ENCODE results near the gene CHGA. TPM values are rescaled to one million over a fixed set of nuclear protein-coding genes. Genes with fewer than 3 reads are reported as not detected.

Gene CHGA
- total RNA-seq, 1 donor from 2014 or later = not detected

DNA sequence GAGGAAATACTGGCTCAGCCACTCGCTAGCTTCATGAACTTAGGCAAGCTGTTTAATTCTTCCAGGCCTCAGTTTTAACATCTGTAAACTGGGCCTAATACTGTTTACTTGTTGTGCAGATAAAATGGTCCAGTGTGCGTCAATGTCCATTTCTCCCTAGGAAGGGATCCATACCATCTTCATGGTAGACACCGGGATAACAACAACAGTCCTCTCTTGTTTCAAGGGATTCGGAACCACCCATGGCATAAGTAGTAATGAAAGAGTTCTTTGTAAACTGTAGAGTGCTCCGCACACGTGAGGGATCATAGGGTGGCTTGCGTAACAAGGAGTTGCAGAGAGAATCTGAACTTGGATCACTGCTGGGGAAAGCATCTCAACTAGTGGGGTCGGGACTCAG lies 17.3 kb upstream of the CHGA start:
- intact Hi-C loops (cut with micrococcal nuclease) = no loop called here

DNA sequence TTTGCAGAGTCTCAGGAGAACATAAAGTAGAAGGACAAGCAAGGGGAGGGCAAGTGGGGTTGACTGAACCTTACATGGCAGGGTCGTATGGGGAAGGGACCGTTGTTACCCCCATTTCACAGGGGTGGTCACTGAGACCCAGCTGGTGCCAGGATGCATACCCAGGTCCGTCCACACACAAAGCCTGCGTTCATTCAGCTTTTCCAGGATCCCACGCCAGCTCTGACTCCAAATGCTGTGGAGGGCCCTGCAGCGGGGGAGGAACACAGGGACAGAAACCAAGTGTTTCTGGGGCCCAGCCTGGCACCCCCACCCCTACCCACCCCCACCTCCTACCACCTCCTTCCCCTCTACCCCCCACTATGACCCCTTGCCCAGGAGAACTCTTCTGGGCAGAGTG lies 16.5 kb upstream of the CHGA start:
- intact Hi-C loops (cut with micrococcal nuclease) = no loop called here

DNA sequence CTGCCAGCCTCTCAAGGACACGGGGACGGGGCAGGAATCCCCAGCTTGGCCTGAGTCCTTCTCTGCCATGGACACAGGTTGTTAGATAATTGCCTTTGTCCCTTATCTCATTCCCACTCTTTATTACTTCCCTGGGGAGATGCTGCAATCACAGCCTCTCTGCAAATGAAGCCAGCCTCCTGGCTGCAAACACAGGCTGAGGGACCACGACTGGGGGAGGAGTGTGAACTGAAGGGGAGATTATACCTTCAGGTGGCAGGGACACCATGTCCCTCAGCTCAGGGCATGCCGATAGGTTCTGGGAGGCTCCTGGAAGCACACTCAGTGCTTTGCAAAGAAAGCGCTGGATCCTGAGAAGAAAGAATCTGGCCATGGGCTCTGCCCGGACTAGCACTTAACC lies 16.1 kb upstream of the CHGA start:
- intact Hi-C loops (cut with micrococcal nuclease) = no loop called here

DNA sequence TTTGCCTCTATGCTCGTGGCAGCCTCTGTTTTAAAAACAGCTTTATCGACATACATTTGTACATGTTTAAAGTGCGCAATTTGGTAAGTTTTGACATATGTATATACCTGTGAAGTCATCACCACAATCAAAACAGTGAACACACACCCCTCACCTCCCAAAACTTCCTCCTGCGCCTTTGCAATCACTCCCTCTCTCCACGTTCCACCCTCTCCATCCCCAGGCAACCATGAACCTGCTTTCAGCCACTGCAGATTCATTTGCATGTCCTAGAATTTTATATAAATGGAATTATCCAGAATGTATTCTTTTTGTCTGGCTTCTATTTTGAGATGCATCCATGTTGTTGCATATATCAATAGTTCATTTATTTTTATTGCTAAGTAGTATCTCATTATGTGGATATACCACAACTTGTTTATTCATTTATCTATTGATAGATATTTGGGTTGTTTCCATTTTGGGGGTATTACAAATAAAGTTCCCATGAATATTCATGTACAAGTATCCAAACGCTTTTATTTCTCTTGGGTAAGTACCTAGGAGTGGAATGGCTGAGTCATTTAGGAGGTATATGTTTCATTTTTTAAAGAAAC lies 15.5 kb upstream of the CHGA start:
- intact Hi-C loops (cut with micrococcal nuclease) = no loop called here

DNA sequence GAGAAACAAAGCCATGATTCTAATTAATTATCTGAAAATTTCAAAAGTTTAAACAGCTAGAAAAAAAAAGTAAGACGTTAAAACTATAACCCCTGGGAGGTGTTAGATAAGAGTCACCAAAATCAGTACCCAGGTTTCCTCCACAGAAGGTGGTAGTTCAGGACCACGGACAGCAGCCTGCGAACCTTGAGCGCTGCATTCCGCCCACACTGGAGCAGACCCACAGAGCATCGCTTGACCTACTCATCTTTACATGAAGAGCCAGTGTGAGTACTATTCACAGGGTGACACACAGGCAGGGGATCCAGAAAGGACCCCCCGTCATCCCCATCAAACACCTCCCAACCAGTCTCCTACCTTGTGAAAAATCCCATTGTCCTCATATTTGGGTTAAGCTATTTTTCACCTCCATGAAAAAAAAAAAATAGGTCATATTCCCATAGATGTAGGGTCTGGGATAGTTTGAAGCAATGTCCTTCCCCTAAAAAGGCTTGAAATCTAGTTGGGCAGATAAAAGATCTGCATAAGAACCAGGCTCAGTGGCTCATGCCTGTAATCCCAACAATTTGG lies 8.8 kb upstream of the CHGA start:
- intact Hi-C loops (cut with micrococcal nuclease) = no loop called here

DNA sequence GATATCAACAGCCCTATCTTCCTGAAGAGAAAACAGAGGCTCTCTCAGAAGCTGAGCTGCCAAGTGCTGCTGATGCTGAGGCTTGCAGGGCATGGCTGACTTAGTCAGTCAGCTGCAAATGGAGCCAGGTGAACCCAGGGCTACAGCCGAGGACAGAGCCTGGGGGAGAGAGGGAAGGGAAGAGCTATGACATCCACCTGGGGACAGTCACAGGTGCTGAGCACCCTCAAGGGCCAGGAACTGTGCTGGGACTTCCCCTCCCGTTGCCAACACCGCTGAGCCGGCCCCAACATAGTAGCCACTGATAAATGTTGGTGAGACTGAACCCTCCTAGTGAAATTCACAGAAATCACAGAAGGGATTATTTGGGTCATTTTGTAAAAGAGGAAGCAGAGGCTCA lies 6.7 kb upstream of the CHGA start:
- intact Hi-C loops (cut with micrococcal nuclease) = no loop called here

DNA sequence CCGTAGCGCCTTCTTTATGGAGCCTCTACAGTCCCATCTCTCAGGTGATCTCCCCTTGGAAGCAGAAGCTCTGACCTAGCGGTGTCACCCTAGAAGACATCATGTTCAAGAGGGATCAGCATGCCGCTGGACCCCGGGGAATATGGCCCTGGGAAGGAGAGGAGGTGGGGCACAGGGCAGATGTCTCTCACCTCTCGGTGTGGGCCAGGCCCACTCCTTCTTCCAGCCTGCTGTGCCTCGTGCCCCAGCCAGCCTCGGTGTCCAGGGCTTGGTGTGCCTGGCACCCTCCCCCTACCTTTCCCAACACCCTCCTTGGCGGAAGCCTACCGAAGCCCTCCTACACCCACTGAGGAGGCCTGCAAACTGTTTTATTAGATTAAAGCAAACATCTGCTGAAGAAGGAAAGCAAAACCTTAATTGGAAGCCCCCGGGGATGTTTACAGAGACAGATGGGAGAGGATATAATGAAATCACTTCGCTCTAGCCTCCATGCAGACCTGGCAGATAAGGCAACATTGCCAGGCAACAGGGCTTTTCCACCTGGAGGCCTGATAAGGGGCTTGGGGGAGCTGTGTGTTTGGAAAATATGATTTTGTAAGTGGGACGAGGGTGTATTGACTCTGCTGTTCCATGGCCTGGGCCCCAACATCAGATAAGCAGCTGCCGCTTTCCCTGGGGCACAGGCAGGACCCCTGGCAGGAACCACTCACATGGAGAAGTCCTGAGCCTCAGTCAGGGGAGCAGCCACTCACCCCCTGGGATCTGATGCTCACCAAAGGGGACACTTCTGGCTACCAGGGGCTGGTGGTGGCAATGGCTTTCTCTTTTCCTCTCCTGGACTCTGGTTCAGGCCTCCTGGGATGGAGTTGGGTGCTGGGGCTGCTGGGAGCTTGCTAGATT lies 5.7 kb upstream of the CHGA start:
- intact Hi-C loops (cut with micrococcal nuclease) = no loop called here

DNA sequence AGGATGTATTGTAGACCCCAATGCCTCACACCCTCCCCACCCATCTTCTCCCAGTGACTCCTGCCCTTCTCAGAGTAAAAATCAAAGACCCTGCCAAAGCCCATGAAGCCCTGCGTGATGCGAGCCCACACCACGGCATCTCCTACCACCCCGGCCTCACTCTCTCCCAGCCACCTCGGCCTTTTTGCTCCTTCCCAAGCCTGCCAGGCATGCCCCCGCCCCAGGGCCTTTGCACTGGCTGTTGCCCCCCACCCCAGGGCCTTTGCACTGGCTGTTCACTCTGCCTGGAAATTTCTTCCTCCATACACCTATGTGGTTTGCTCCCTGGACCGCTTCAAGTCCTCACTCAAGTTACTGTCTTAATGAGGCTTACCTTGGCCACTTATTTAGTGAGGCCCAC lies 5.0 kb upstream of the CHGA start:
- intact Hi-C loops (cut with micrococcal nuclease) = no loop called here

DNA sequence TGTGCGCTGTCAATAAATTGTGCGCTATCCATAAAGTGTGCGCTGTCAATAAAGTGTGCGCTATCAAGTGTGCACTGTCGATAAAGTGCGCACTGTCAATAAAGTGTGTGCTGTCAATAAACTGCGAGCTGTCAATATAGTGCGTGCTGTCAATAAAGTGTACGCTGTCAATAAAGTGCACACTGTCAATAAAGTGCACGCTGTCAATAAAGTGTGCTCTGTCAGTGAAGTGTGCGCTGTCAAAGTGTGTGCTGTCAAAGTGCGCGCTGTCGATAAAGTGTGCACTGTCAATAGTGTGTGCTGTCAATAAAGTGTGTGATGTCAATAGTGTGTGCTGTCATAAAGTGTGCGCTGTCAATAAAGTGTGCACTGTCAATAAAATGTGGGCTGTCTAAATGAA lies 2.9 kb upstream of the CHGA start:
- intact Hi-C loops (cut with micrococcal nuclease) = no loop called here

DNA sequence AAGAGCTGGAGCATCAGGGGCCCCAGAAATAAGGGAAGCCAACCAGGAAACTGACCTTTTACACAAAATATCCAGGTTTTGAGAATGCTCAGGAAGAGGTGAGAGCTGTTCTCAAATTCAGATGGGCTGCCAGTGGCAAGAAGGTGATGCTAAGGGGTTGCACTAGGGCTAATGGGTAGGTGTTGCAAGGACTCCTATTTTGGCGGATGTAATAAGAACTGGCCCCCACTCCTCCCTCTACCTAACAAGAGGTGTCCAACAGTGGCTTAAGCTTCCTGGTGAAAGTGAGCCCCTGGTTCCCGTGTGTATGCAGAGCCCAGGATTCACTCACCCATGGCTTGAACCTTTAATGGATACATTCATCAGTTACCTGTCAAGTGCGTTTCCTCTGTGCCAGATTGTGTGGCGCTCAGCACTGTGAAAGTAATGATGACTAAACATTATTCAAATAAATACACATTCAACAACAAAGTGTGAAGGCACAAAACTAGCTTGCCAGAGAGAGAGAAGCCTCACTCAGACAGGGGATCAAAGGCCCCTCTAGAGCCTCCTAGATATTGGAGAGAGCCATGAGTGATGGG lies 705 bp upstream of the CHGA start:
- intact Hi-C loops (cut with micrococcal nuclease) = no loop called here

DNA sequence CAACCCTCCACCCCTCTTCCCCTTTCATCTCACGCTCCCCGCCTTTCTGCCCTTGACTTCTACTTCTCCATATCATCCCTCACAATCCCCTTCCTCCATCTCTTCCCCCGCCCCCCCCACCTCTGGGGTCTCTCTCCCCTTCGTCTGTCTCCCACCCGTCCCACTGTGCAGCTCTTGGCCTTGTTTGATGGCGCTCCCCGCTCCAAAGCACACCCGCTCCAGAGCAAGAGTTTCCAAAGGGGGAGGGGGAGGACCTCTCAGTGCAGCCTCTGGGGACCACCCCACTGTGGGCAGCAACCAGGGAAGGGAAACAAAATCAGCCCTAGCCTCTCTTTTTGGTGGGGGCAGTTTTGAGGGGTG lies 774 bp downstream of the CHGA start:
- intact Hi-C loops (cut with micrococcal nuclease) = no loop called here

DNA sequence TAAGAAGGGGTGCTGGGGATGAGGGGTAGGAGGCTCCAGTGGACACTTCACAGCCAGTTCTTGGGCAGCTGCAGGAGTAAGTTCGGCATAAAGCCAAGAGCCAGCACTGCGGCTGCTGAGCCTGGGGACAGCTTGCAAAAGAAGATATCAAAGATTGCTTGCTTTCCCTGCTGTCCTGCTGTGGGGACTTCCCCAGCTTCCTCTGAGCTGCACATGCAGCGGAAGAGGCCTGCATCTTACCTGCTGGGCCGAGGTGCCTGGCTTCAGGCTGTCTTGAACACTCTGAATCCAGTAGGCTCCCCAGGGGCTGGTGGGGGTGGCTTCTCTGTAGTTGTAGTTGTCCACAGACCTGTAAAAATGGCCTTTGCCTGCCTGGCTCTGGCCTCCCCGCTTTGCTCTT lies 1.3 kb downstream of the CHGA start:
- intact Hi-C loops (cut with micrococcal nuclease) = no loop called here

DNA sequence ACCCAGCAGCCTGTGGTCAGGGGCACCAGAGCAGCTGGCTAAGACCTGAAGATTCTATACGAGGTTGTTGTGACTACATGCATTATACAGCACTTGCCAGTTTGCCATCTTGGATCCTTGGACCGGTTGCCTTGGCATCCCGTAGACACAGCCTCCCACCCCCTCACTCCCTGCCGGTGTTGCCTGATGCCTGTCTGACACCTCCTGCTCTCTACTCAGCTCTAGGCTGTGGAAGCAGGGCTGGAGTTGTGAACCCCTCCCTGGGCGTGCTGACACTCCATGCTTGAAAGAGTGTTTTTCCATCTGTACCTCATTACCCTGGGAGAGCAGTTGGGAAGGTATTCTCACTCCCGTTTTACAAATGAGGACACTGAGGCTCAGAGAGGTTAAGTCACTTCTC lies 2.5 kb downstream of the CHGA start:
- intact Hi-C loops (cut with micrococcal nuclease) = no loop called here

DNA sequence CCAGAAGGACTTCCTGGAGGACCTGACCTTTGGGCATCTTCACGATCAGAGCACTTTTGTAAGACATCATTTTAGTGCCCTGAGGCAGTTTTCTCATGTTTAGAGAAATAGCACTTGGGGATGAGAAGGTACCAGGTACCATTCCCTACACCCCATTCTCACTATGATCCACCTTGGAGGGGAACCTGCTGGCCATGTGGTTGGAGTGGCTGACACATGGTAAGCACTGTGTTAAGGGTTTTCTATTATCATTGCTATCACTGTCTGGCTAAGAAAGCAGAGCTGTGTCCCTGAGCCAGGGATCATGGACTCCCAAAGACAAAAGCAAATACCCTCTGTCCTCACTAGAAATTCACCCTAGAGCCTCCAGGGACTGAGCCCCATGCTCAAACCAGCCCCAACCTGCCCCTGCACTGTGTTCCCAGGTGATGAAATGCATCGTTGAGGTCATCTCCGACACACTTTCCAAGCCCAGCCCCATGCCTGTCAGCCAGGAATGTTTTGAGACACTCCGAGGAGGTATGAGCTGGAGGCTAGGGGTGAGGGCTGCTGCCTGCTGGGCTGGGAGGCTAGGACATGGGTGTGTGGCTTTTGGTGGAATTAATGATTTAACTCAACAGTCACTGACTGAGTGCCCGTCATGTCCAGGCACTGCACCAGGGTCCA lies 3.4 kb downstream of the CHGA start:
- intact Hi-C loops (cut with micrococcal nuclease) = no loop called here

DNA sequence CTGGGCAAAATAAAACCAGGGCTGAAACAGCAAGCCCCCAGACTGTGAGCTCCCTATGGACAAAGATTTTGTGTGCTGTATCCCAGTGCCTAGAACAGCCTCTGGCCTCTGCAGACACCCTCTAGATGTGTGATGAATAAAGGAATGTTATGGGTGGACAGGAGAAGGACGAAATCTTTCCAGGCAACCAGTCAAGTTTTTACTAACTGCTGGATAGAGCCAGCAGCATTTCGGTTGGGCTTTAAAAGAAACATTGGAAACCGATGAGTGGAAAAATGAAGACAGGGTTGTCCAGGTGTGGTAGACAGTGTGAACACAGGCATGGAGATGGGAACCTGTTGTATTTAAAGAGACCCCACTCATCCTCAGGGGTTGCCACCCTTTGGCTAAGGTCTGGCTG lies 4.0 kb downstream of the CHGA start:
- intact Hi-C loops (cut with micrococcal nuclease) = no loop called here

DNA sequence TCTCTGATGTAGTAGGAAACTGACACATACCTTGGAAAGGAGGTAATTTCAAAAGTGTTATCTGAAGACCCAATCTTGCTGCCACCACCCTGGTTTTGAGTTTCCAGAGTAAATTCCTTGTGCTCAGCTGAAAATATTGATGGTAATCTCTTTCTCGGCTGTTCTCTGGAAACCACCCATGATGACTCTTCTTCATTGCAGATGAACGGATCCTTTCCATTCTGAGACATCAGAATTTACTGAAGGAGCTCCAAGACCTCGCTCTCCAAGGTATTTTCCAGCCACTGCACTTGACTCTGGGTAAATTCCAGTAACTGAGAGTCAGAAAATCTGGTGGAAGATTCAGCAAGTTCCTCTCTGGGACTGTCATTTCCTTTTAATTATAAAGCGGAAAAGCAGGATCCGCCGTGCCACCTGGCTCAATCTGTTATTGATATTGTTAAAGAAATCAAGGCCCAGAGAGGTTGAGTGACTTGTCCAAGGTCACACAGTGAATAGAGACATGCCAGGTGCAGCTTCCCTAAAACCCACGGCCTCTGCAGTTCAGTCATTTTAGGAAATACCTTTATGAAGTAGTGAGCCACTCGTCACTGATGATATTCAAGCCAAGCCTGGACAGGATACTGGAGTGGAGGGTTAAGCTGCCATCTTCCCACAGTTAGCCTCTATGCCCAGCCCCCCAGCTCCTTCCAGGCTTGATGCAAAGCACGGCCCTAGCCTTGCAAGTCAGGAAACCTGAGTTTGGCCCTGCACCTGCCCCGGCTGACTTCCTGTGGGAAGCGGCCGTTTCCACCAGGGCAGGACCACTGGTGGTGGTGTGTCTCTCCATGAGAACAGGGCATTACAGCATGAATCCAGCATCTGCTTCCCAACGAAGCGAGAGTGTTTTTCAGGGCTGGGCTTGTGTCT lies 4.7 kb downstream of the CHGA start:
- intact Hi-C loops (cut with micrococcal nuclease) = no loop called here

DNA sequence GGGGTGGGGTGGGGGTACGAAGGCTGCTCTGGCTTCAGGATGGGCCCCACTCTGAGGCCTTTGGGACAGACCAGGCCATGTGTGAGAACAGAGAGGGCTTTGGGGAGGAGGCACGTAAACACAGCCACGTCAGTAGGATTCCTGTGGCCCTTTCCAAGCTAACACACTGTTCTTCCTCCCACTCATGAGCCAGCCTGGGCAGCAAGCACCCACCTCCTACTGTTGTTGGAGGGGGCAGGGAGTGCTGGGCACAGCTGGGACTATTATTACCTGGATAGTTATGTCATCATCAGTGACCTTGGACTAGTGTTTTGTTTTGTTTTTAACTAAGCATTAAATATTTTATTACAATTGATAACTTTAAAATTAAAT lies 5.3 kb downstream of the CHGA start:
- intact Hi-C loops (cut with micrococcal nuclease) = no loop called here

DNA sequence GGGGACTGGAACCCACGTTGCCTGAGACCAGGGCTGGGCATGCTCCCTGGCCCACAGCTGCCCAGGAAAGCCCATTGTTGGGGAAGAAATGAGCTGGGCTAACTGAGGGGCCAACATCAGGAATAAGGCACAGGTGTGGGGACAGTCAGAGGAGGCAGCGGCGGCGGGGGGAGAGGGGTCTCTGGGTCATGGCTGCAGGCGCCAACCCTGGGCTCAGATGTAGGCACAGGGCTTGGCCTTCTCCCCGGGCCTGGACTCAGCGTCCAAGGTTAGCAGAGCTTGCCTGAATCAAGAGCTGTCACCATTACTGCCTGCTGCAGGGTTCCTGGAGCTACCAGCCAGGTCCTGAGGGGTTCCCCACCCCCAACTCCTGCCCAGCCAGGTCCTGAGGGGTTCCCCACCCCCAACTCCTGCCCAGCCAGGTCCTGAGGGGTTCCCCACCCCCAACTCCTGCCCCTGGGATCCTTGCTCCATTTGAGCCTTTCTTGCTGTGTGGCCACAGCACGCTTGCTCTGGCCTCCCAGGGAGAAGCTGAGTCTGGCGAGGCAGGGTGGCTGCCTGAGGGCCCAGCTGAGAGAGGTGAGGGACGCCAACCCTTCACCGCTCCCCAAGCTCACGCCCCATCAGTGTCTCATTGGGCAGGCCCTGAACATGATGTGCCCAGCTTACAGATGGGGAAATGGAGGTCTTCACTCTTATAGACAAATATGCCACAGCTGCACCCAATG lies 6.2 kb downstream of the CHGA start:
- intact Hi-C loops (cut with micrococcal nuclease) = no loop called here

DNA sequence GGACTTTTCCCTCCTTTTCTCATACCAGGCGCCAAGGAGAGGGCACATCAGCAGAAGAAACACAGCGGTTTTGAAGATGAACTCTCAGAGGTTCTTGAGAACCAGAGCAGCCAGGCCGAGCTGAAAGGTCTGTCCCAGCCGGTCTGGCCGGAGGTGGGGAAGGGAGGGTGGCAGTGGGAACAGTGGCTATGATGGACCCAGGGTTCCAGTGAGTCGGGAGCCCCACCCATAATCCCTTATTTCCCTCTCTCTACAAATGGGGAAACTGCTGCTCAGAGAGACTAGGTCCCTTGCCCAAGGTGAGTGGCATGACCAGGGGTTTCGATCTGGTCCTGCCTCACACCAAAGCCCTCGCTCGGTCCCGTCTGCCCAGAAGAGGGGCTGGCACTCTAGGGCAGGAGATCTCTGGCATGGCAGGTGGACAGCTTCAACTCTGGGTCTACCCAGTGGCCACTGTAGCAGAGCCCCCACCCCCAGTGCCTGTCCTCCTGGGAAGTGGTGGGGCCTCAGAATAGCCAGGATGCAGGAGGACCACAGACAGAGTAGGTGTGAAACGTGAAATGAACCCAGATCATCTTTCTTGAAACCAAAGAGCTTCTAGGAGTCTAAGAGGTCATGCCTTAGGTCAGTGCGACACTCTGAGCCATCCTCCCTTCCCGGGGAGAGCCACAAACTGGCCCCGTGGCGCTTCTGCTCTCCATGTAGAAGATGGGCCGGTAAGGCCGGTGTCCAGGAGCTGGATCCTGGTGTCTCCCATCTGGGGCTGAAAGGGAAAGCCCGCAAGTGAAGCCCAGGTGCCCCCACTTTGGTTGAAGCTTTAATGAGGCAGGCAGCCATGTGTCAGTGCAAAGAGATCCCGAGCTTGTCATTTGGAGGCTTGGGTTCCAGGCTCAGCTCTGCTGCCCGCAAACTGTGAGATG lies 7.0 kb downstream of the CHGA start:
- intact Hi-C loops (cut with micrococcal nuclease) = no loop called here

All from T-helper 1 cell treated with Interleukin-12 subunit alpha and Interleukin-12 subunit beta and Interleukin-4 antibody, amounts not matched to agents 30 ng/mL and 1 ng/mL, for 36 hours (primary cell).